Forelimb muscle (tissue), 1 donor: ENCODE measurements around the gene ZNF280A. TPM values are rescaled to one million over a fixed set of nuclear protein-coding genes. Genes with fewer than 3 reads are reported as not detected.
"Not testable (repeated sequence)": the region's sequence is repeated elsewhere in the genome, so short reads cannot be mapped to it uniquely, and the experiment has no call there.

Experiments
- DNase-seq: peaks from one replicate; pipeline ENCODE4 v3.0.0-alpha.2; 2013; ENCODE audit warnings: low read depth
- polyA plus RNA-seq: library from polyadenylated mRNA; unstranded; fragments of 120-200 nt; gene quantifications from one replicate; pipeline ENCODE4 v1.2.1, GENCODE V29; 2013; ENCODE audit not compliant: insufficient read length

ZNF280A gene
- polyA plus RNA-seq, 1 donor, result not detected

DNA sequence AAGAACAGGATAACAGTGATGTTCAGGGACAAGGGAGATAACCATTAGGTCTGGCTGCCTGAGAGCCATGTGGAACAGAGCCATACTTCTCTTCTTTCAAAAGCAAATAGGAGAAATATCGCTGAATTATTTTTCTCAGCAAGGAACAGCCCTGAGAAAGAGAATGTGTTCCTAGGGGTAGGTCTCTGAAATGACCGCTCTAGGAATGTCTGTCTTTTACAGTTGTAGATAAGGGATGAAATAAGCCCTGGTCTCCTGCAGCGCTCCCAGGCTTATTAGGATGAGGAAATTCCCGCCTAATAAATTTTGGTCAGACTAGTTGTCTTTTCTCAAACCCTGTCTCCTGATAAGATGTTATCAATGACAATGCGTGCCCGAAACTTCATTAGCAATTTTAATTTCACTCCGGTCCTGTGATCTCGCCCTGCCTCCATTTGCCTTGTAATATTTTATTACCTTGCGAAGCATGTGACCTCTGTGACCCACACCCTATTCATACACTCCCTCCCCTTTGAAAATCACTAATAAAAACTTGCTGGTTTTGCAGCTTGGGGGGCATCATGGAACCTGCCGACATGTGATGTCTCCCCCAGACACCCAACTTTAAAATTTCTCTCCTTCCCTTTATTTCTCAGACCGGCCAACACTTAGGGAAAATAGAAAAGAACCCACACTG, 51.1 kb downstream of the ZNF280A start:
- not testable (repeated sequence) for DNase-seq

DNA sequence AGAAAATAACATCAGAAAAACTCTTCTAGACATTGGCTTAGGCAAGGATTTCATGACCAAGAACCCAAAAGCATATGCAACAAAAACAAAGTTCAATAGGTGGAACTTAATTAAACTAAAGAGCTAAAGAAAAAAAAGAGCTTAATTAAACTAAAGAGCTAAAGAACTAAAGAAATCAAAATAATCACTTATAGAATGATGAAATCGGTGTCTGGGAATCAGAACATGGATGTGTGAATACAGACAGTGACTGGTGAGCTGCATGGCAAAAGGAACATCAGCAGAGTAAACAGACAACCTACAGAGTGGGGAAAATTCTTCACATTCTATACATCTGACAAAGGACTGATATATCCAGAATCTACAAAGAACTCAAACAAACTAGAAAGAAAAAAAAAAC, 53.0 kb downstream of the ZNF280A start:
- no peak for DNase-seq

DNA sequence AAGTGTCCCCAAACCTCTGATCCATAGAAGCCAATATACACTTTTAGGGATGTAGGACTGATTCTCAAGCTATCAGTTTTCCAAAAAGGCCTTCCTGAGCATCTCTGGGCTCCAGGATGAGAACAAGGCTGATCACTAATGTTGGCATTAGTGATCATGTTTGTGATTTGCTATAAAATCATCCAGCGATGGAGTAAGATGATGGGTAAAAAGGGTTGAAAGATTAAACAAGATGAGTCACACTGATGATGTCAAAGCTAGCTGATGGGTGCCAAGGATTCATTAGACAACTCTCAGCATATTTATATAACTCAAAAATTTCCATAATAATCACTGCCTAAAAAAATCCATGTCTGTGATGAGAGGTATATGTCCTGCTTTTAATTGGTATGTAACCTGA, 54.3 kb downstream of the ZNF280A start:
- no peak for DNase-seq

DNA sequence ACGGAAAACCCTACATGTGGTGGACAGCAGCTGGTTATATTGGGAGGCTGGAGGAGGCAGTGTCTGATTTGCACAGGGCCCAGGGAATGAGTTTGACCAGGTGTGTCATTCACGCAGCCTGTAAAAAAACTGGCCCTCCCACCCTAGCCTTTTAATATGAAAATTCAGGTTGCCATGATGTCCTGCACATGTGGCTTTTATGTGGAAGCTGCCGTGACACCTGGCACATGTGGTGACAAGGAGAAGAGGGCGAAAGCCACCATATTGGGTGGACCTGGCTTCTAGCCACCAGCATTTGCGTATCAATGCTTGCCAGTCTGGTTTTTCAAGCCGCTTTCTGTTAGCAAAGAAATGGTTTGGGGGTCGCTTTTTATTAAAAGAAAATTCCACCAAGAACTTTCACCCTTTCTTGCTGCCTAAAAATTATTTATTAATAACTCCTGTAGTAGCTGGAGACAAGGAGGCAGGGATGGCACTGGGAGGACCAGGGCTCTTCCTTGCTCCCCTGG, 54.9 kb downstream of the ZNF280A start:
- no peak for DNase-seq

DNA sequence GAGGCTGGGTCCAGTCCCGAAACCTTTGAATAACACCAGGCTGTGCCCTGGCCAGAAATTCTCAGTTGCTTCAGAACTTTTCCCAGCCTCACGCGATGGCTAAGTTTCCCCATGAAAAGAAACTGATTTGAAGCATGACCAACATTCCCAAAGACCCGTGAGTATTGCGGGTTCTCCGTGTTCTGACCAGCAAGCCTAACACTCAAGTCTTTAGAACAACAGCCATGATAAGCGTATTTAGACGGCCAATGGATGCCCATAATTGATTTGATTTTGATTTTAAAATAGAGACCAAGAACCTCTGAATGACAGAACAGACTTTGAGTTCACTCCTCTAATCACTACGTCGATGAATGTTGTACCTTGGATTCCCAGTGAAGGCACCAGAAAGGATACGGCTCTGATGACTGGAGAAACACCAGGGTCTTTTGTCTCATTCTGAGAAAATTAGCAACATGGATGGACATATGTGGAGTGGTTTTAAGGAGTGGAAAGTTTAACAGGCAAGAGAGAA, 55.5 kb downstream of the ZNF280A start:
- DNase-seq, result no peak

DNA sequence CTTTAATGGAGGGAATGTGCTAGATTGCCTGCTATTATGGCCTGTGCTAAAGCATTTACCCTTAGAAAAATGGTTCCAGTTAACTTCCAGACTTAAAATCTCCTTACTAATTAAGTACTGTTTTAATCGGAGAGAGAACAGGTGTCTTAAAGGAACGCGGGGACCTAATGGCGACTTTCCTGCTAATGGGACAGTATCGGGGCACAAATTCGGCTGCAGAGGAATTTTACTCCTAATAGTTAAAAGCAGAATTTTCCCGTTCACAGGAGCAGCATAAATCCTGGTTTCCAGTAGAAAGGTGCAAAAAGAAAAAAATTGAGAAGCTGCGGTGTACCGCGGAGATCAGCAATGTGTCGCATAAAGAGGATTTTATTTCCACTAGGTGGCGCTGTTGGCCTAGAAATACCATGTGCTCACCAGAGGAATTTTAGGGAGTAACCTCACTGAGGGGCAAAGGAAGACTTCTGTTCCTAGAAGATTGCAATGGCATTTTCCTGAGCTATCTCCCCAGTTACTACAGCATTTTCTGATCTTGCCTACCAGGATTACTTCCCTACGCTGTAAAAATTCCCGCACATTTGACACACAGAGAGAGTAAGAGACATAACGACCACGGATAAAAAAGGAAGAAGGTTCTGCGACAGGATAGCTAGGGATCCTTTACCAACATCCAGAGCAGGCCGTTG, 56.1 kb downstream of the ZNF280A start:
- DNase-seq, result no peak

Other genes starting within 250 kb of the ZNF280A start
- 4.2 TPM for gene ZNF280B, start 11.5 kb downstream of the ZNF280A start, polyA plus RNA-seq
- not detected for gene PRAME, start 39.0 kb upstream of the ZNF280A start, polyA plus RNA-seq
- gene GGTLC2, start 124.3 kb upstream of the ZNF280A start, polyA plus RNA-seq, result not detected